Panc1 (cell line): ENCODE data around the gene ZNRF3.

ENCODE experiments used
- SIN3A ChIP-seq: IDR thresholded peaks from 2 replicates; pipeline ENCODE4 v1.6.1; 2012; ENCODE audit warnings: low read depth, mild to moderate bottlenecking, low read length, moderate library complexity, borderline replicate concordance; ENCODE audit not compliant: insufficient read depth
- TF ChIP-seq, protein P1 (sequence below): fragments of 450-650 bp; IDR thresholded peaks from 2 replicates; pipeline ENCODE4 v1.5.1; 2017; ENCODE audit warnings: mild to moderate bottlenecking

DNA sequence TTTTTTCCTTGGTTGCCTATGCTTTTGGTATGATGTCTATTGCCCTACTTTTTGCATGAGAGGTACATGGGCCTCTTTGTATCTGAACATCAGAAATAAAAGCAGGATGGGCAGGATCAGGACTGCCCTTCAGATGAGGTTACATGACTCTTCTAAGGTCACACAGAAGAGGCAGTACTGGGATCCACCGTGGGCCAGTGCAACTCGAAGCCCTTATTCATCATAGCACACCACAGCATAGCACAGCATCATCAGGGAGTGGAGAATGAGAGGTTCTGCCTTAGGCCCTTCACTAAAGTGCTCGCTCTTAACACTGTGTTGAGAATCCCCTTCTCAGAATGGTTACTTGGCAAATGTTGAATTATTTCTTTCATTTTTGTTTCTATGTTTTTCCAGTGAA is 90.0 kb downstream of the ZNRF3 start:
- TF ChIP-seq, protein P1, sequence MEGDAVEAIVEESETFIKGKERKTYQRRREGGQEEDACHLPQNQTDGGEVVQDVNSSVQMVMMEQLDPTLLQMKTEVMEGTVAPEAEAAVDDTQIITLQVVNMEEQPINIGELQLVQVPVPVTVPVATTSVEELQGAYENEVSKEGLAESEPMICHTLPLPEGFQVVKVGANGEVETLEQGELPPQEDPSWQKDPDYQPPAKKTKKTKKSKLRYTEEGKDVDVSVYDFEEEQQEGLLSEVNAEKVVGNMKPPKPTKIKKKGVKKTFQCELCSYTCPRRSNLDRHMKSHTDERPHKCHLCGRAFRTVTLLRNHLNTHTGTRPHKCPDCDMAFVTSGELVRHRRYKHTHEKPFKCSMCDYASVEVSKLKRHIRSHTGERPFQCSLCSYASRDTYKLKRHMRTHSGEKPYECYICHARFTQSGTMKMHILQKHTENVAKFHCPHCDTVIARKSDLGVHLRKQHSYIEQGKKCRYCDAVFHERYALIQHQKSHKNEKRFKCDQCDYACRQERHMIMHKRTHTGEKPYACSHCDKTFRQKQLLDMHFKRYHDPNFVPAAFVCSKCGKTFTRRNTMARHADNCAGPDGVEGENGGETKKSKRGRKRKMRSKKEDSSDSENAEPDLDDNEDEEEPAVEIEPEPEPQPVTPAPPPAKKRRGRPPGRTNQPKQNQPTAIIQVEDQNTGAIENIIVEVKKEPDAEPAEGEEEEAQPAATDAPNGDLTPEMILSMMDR = no peak
- no peak for TF ChIP-seq SIN3A
